ENCODE data around the gene STX16. TPM values are rescaled to one million over a fixed set of nuclear protein-coding genes. Genes with fewer than 3 reads are reported as not detected.

Gene STX16
- total RNA-seq, 6 experiments from 2014 or later, result 18.1 to 25.3 (median 22.2) TPM

DNA sequence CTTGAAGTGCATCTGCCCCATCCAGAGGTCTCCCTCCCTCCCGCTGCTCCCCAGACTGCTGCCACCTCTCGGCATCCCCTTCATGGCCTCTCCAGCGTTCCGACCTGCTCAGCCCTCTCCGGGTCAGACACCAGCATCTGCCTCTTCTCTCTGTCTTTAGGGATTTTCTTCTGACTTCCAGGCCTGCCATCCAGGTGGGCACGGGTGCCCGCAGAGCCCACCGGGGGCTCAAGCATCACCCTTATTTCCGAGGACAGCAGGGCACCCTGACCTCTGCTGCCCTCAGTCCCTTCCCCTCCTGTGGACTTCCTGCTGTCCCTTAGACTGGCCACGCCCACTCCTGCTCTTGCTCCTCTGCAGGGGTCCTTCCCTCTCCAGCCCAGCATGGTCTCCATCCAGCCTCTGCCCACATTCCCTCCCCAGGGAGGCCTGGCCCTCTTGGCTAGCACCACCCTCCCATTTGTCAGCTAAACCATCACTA is 44.9 kb downstream of the STX16 start:
- Histone ChIP-seq H3K9me3 (no peaks in the 10 kb centered on the region), H3K36me3 (peaks cover 0 to 3% (median 2%) of the 10 kb centered on the region in 4 donors), H3K27ac (no peak overlapping the region), H3K27me3 (no peaks in the 10 kb centered on the region), H3K4me3 (no peak overlapping the region), H3K4me1 (peaks cover 0 to 13% (median 3%) of the 10 kb centered on the region in 4 donors)
- ATAC-seq (no peak), DNase-seq (peak in 1 of 3 donors; percentile 43)
- 81% methylated on average over 10 of the region's 10 CpGs for WGBS (ENCODE audit: insufficient coverage, low coverage, low lambda C conversion rate, missing lambda C conversion rate)
- intact Hi-C loops (cut with DNase I), result no loop called here
- TF ChIP-seq POLR2A (IDR thresholded peaks at IDR 0.05), result no peak
- TF ChIP-seq, protein P1, sequence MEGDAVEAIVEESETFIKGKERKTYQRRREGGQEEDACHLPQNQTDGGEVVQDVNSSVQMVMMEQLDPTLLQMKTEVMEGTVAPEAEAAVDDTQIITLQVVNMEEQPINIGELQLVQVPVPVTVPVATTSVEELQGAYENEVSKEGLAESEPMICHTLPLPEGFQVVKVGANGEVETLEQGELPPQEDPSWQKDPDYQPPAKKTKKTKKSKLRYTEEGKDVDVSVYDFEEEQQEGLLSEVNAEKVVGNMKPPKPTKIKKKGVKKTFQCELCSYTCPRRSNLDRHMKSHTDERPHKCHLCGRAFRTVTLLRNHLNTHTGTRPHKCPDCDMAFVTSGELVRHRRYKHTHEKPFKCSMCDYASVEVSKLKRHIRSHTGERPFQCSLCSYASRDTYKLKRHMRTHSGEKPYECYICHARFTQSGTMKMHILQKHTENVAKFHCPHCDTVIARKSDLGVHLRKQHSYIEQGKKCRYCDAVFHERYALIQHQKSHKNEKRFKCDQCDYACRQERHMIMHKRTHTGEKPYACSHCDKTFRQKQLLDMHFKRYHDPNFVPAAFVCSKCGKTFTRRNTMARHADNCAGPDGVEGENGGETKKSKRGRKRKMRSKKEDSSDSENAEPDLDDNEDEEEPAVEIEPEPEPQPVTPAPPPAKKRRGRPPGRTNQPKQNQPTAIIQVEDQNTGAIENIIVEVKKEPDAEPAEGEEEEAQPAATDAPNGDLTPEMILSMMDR (IDR thresholded peaks at IDR 0.05), result no peak

DNA sequence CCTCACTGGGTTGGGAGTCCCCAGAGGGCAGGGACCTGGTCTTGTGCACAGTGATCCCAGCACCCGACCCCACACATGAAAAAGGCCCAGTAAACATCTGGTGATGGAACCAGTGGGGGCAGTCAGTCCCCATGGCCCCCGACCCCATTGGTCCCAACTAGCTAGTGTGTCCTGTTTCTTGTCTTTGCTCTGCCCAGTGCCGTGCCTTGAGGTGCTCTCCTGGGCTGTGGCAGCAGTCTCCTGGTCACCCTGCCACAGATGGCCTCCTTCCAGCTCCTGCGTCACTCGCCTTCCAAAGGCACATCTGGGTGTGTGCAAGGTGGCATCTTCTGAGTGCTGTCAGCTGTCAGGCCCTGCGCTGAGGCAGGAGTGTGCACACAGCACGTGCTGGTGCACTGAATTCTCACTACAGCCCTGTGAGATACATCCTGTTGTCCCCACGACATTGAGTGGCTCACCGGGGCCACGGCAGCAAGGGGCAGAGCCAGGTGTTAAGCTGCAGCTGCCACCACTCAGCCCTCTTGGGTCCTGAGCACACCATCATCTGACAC is 45.4 kb downstream of the STX16 start:
- H3K27ac ChIP-seq, result no peak overlapping the region
- H3K27me3 ChIP-seq, result no peaks in the 10 kb centered on the region
- peaks cover 0 to 3% (median 2%) of the 10 kb centered on the region in 4 donors for H3K36me3 ChIP-seq
- no peaks in the 10 kb centered on the region for H3K9me3 ChIP-seq
- ATAC-seq, result no peak
- TF ChIP-seq POLR2A (IDR thresholded peaks at IDR 0.05), result no peak
- TF ChIP-seq, protein P1 (IDR thresholded peaks at IDR 0.05), result no peak
- 100% methylated on average over 1 of the region's 10 CpGs for WGBS (ENCODE audit: insufficient coverage, low coverage, low lambda C conversion rate, missing lambda C conversion rate)
- peaks cover 0 to 13% (median 3%) of the 10 kb centered on the region in 4 donors for H3K4me1 ChIP-seq
- H3K4me3 ChIP-seq, result no peak overlapping the region
- peak in 1 of 3 donors; percentile 39 for DNase-seq
- intact Hi-C loops (cut with DNase I), result no loop called here

DNA sequence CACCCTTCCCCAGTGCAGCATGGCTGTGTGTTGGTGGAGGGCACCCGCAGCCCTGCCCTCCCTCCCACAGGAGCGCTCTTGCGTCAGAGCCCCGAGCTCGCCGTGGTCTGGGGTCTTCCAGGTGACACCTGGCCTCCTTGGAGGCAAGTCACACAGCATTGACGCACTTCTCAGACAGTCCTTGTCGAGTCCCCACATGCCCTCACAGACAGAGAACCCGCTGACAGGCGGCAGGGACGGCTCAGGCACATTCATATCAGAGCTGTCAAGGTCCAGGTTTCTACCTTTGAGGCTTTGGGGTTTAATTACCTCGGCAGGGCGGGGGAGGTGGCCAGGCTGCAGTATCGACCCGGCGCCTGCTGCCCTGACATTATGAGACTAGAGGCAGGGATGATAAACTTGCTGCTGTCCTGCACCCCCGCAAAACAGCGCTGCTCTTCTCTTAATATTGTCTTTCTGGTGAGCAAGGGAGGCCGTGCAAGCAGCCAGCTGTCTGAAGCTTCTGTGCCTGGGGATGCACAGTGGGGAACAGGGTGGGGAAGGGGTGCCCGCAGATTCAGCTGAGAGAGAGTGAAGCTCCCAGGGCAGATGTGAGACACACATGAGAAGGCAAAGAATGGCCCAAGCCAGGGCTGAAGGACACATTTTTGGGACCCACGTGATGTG is 46.3 kb downstream of the STX16 start:
- peaks cover 0 to 3% (median 2%) of the 10 kb centered on the region in 4 donors for H3K36me3 ChIP-seq
- no peak overlapping the region for H3K27ac ChIP-seq
- intact Hi-C loops (cut with DNase I), result no loop called here
- no peaks in the 10 kb centered on the region for H3K9me3 ChIP-seq
- H3K4me1 ChIP-seq, result peaks cover 0 to 13% (median 3%) of the 10 kb centered on the region in 4 donors
- TF ChIP-seq, protein P1 (IDR thresholded peaks at IDR 0.05), result no peak
- TF ChIP-seq POLR2A (IDR thresholded peaks at IDR 0.05), result no peak
- peak in 1 of 3 donors; percentile 28 for DNase-seq
- no peak overlapping the region for H3K4me3 ChIP-seq
- 93% methylated on average over 15 of the region's 21 CpGs for WGBS (ENCODE audit: insufficient coverage, low coverage, low lambda C conversion rate, missing lambda C conversion rate)
- no peak for ATAC-seq
- no peaks in the 10 kb centered on the region for H3K27me3 ChIP-seq

DNA sequence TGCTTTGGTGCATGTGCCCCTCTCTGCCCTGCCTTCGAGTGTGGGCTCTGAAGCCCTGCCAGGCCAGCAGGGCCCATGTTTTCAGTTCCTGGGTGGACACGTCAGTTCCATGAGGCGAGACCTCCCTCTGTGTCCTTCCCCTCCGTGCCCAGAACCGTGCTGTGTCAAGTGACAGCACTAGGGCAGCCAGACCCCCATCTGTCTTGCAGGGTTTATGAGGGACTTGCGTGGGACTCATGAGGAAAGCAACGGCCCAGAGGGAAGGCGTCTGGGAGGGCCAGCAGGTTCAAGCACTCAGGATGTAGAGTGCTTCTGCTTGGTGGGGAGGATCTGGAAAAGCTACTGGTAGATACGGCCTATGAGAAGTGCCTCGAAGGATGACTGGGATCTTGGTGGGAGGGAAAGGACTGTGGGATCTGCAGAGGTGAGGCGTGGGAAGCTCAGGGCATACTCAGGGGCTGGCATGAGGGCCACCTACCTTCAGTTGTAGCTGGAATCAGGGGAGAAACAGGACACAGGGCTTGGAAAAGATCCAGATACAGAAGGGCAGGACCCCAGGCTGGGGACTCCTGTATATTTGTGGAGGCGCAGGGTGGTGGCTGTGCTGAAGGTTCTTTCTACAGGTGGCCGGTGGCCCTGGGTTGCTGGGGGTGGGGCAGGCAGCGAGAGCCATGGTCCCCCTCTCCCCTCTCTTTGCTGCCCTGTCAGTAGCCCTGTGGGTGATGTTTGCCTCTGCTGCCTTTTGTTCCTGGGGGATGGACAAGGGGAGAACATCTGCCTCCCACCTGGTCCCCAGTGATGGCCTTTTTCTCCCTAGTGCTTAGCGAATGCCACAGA is 47.0 kb downstream of the STX16 start:
- TF ChIP-seq POLR2A (IDR thresholded peaks at IDR 0.05), result no peak
- TF ChIP-seq, protein P1 (IDR thresholded peaks at IDR 0.05), result no peak
- Histone ChIP-seq H3K9me3 (no peaks in the 10 kb centered on the region), H3K4me1 (peaks cover 0 to 13% (median 3%) of the 10 kb centered on the region in 4 donors), H3K27ac (no peak overlapping the region), H3K4me3 (no peak overlapping the region), H3K36me3 (peaks cover 0 to 8% (median 2%) of the 10 kb centered on the region in 4 donors), H3K27me3 (no peaks in the 10 kb centered on the region)
- DNase-seq (peak in 1 of 3 donors; percentile 35), ATAC-seq (no peak)
- intact Hi-C loops (cut with DNase I), result no loop called here
- 100% methylated on average over 5 of the region's 15 CpGs for WGBS (ENCODE audit: insufficient coverage, low coverage, low lambda C conversion rate, missing lambda C conversion rate)
